GM23248 (cell line): Measurements from ENCODE around the gene MRTFA.

Experiments
- EZH2 ChIP-seq: fragments of 200-600 bp; sonication (generic); IDR thresholded peaks from 2 replicates; pipeline ENCODE4 v1.6.1; 2018; ENCODE audit warnings: antibody characterized with exemption, mild to moderate bottlenecking; ENCODE audit not compliant: insufficient read depth, poor library complexity, severe bottlenecking
- EZH2phosphoT487 ChIP-seq: fragments of 200-600 bp; sonication (generic); IDR thresholded peaks from 2 replicates; pipeline ENCODE4 v1.6.1; 2018; ENCODE audit warnings: antibody characterized with exemption, moderate library complexity, mild to moderate bottlenecking, low read depth; ENCODE audit not compliant: insufficient read depth

GRCh38 chr22:40674274-40674673, 37.8 kb upstream of the MRTFA start:
- TF ChIP-seq EZH2 (no peak), EZH2phosphoT487 (no peak)
